HG02642 (cell line): ENCODE data around the gene SUFU.

ENCODE experiments used
- ATAC-seq: cut with Tn5 transposase; IDR thresholded peaks from one replicate; pipeline ENCODE4 v1.9.1; 2021; ENCODE audit warnings: mild to moderate bottlenecking; ENCODE audit not compliant: unreplicated experiment, poor library complexity

The SUFU gene

DNA sequence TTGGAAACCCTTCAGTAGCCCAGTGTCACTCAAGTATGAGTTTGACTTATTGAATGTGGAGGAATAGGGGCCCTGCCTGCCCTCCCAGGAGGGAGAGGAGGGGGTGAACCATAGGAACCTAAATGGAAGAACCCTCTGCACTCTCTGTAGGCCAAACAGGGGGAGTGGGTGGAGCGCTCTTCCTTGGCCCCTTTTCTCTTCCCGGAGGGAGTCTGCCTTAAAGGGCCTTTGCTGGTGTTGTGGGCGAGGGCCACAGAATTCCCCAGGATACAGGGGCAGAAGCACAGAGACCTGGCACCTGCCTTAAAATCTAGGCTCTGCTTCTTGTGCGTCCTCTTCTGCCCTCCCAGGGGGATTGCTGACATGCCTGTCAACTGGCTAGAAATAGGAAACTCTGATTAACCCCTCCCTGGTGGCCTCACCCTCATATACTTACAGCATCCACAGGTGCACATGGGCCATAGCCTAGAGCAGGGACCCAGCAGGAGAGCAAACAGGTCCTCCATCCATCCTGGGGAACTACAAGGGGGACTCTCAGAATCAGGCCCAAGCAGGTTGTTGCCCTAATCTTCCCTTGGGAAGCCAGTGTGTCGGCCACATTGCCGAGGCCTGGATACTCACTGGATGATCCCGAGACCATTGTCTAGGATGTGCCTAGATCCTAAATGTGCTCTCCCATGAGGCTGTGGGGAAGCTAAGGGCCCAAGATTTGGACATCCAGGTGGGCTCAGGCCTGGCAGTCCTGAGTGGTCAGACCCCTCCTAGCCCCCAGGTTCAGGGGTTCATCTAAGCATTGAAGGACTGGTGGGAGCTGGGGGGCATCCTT lies 143.9 kb downstream of the SUFU start:
- ATAC-seq, result no peak

- no peak for ATAC-seq
Observed at GRCh38 chr10:102648269-102648888, 144.6 kb downstream of the SUFU start.

GRCh38 chr10:102648889-102649796 lies 145.4 kb downstream of the SUFU start:
- ATAC-seq, result no peak

- ATAC-seq, result no peak
Observed at GRCh38 chr10:102649797-102650654, 146.3 kb downstream of the SUFU start.

GRCh38 chr10:102650655-102651454 lies 147.1 kb downstream of the SUFU start:
- ATAC-seq, result no peak

GRCh38 chr10:102651455-102652169 lies 147.8 kb downstream of the SUFU start:
- no peak for ATAC-seq

- ATAC-seq, result peak; percentile 37
Observed at GRCh38 chr10:102652170-102652916, 148.6 kb downstream of the SUFU start.

DNA sequence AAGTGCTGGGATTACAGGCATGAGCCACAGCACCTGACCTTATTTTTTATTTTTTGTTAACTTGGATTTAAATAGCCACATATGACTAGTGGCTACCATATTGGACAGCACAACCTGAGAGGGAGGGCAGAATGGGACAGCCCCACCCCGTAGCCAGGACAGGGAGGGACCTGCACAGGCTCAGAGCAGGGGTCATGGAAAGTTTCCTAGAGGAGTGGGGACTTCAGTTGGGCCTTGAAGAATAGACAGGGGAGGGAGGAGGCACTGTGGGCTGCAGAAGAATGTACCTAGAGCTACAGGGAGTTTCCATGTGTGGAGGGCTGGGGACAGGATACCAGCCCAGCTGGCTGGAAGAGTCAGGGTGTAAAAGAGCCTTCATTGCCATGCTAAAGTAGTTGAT lies 149.3 kb downstream of the SUFU start:
- ATAC-seq, result no peak

GRCh38 chr10:102654566-102654965 lies 150.8 kb downstream of the SUFU start:
- ATAC-seq, result no peak

GRCh38 chr10:102654969-102655368 lies 151.2 kb downstream of the SUFU start:
- ATAC-seq, result no peak

DNA sequence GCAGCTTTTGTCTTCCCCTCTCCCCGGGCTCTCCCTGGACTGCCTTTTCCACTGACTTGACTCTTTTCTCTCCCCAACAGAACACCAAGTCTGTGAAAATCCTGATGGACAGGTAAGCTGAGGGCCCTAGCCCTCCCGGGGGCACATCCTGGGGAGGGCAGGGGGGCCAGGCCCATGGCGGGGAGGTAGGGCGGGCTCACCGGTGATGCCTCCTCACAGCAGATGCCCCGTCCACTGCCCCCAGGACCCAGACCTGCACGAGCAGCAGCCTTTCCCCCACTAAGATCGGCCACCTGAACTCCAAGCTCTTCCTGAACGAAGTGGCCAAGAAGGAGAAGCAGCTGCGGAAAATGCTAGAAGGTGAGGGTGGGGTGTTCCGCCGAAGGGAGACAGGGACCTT lies 152.3 kb downstream of the SUFU start:
- ATAC-seq, result no peak

DNA sequence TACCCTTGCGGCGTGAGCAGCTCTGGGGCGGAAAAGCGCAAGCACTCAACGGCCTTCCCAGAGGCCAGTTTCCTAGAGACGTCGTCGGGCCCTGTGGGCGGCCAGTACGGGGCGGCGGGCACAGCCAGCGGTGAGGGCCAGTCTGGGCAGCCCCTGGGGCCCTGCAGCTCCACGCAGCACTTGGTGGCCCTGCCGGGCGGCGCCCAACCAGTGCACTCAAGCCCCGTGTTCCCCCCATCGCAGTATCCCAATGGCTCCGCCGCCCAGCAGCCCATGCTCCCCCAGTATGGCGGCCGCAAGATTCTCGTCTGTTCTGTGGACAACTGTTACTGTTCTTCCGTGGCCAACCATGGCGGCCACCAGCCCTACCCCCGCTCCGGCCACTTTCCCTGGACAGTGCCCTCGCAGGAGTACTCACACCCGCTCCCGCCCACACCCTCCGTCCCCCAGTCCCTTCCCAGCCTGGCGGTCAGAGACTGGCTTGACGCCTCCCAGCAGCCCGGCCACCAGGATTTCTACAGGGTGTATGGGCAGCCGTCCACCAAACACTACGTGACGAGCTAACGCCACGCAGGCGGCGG lies 153.1 kb downstream of the SUFU start:
- no peak for ATAC-seq

- no peak for ATAC-seq
Observed at GRCh38 chr10:102657451-102657850, 153.7 kb downstream of the SUFU start.

DNA sequence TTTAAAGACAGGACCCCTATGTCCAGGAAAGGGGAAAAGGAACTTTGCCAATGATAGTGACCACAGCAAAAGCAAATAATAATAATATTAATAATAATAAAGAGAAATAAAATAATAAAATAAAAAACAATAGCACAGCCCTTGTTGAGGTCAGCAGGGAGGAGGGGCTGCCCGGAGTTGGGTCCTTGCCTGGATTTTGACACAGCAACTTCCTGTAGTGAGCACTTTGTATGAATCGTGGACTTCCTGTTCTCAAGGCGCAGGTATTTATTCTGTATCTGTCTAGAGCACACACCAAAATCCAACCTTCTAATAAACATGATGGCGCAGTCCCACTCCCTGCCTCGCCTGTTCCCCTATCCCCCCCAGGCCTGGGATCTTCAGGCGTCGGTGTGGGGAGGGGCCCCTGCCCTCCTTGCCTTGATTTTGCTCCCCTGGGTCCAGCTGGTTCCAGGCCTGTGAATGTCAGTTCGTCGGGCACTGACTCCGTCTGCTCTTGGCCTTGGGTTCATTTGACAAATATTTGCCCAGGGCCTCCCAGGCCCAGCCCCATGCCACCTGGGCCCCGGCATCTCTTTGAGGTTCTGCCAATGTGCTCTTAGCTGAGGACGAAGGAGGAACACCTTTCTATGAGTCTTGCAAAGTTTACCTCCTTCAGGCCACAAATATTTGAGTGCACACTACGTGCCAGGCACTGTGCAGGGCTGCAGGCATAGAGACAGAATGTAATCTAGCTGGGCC lies 154.4 kb downstream of the SUFU start:
- ATAC-seq, result no peak

- no peak for ATAC-seq
Observed at GRCh38 chr10:102658802-102659201, 155.0 kb downstream of the SUFU start.

DNA sequence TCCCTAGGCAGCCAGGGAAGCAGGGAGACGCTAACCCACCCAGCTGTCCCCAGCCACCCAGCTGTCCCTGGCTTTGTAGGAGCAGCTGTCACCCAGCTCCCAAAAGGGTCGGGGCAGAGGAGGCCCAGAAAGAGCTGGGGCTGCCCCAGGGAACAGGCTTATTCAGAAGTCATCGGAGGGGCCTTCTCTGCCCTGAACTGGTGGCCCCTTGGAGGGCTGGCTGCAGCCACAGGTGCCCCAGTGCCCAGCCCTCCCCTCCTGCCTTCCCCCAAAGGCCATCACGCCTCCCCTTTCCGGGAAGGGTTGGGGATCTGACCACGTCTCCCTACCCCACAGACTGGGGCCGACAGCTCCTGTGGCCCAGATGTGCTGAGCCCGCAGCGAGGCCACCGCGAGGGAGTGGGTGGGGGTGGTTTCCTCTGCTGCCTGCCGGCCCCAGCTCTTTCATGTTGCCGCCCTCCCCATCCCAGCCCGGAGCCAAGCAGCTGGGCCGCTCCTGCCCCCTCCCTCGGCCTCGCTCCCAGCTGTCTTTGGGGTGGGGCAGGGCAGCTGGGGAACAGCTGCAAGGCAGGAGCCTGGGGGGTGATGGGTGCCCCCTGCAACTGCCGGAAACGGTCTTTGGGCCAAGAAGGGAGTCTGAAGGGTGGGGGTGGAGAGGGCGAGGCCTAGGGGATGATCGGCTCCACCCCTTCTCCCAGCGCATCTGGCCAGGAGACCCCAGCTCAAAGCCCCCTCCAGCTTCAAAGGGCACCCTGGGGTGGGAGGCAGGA lies 157.3 kb downstream of the SUFU start:
- peak; percentile 80 for ATAC-seq
